Neural progenitor cell (in vitro differentiated cells): ENCODE results near the gene PRAC2.
"Not testable (repeated sequence)": the region's sequence is repeated elsewhere in the genome, so short reads cannot be mapped to it uniquely, and the experiment has no call there.

ENCODE experiments used
- EZH2 ChIP-seq: fragments of 200-600 bp; sonication (generic); IDR thresholded peaks from 2 replicates; pipeline ENCODE4 v1.6.1; 2017; ENCODE audit warnings: antibody characterized with exemption, mild to moderate bottlenecking, moderate library complexity
- TF ChIP-seq, protein P1 (sequence below): fragments of 200-600 bp; sonication (generic); IDR thresholded peaks from 2 replicates; pipeline ENCODE4 v1.5.1; 2017; ENCODE audit warnings: antibody characterized with exemption, mild to moderate bottlenecking

DNA sequence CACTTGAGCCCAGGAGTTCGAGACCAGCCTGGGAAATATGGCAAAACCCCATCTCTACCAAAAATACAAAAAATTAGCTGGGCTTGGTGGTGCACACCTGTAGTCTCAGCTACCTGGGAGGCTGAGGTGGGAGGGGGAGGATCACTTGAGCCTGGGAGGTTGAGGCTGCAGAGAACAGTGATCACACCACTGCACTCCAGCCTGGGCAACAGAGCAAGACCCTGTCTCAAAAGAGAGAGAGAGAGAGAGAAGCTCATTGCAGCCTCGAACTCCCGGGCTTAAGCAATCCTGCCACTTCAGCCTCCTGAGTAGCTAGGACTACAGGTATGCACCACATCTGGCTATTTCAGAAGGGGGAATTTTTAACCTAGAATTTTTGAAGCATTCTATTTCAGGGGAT lies 6.4 kb upstream of the PRAC2 start:
- TF ChIP-seq, protein P1, sequence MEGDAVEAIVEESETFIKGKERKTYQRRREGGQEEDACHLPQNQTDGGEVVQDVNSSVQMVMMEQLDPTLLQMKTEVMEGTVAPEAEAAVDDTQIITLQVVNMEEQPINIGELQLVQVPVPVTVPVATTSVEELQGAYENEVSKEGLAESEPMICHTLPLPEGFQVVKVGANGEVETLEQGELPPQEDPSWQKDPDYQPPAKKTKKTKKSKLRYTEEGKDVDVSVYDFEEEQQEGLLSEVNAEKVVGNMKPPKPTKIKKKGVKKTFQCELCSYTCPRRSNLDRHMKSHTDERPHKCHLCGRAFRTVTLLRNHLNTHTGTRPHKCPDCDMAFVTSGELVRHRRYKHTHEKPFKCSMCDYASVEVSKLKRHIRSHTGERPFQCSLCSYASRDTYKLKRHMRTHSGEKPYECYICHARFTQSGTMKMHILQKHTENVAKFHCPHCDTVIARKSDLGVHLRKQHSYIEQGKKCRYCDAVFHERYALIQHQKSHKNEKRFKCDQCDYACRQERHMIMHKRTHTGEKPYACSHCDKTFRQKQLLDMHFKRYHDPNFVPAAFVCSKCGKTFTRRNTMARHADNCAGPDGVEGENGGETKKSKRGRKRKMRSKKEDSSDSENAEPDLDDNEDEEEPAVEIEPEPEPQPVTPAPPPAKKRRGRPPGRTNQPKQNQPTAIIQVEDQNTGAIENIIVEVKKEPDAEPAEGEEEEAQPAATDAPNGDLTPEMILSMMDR: not testable (repeated sequence)
- TF ChIP-seq EZH2: not testable (repeated sequence)
